GM23338 (cell line): ENCODE measurements around the gene FNDC3B.

Source experiments
- EZH2 ChIP-seq: fragments of 200-600 bp; sonication (generic); IDR thresholded peaks from one replicate; pipeline ENCODE4 v1.8.0; 2017; ENCODE audit warnings: antibody characterized with exemption, mild to moderate bottlenecking, low read depth; ENCODE audit not compliant: unreplicated experiment
- EZH2phosphoT487 ChIP-seq: fragments of 200-600 bp; sonication (generic); IDR thresholded peaks from one replicate; pipeline ENCODE4 v1.8.1; 2018; ENCODE audit warnings: antibody characterized with exemption; ENCODE audit not compliant: unreplicated experiment
- POLR2AphosphoS5 ChIP-seq: IDR thresholded peaks from 2 replicates; pipeline ENCODE4 v1.6.1; 2016; ENCODE audit warnings: antibody characterized with exemption, low read depth
- STAT1 ChIP-seq: IDR thresholded peaks from one replicate; pipeline ENCODE4 v1.6.1; 2016; ENCODE audit warnings: antibody characterized with exemption; ENCODE audit not compliant: unreplicated experiment
- ZNF114 ChIP-seq: fragments of 250-450 bp; sonication (Bioruptor Pico); IDR thresholded peaks from 2 replicates; pipeline ENCODE4 v1.5.0; 2020; ENCODE audit warnings: mild to moderate bottlenecking, moderate library complexity
- ZNF331 ChIP-seq: fragments of 250-450 bp; sonication (Bioruptor Pico); IDR thresholded peaks from 2 replicates; pipeline ENCODE4 v1.5.0; 2020; ENCODE audit warnings: low read depth, mild to moderate bottlenecking, moderate library complexity
- TF ChIP-seq, protein P1 (sequence below), 2 experiments: fragments of 200-600 bp in 1 of 2; sonication (generic) in 1 of 2; conservative IDR thresholded peaks; 2 replicates each; pipeline versions ENCODE4 v1.5.1 to v1.6.1; 2016 to 2017; ENCODE audit warnings: antibody characterized with exemption in 2 of 2, low read depth in 2 of 2, mild to moderate bottlenecking in 2 of 2, moderate library complexity in 1 of 2
- TF ChIP-seq, protein P2 (sequence below): IDR thresholded peaks from one replicate; pipeline ENCODE4 v1.6.1; 2018; ENCODE audit warnings: antibody characterized with exemption; ENCODE audit not compliant: unreplicated experiment

DNA sequence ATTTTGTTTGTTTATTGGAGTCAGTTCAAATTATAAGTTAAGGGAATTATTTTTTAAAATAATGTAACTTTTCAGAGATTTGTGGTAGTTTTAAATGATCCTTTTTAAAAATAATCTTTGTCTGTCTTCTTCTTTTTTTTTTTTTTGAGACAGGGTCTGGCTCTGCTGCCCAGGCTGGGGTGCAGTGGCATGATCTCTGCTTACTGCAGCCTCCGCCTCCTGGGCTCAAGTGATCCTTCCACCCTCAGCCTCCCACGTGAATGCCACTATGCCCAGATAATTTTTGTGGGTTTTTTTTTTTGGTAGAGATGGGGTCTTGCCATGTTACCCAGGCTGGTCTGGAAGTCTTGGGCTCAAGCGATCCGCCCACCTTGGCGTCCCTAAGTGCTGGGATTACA, 12.6 kb downstream of the FNDC3B start:
- TF ChIP-seq, protein P1, sequence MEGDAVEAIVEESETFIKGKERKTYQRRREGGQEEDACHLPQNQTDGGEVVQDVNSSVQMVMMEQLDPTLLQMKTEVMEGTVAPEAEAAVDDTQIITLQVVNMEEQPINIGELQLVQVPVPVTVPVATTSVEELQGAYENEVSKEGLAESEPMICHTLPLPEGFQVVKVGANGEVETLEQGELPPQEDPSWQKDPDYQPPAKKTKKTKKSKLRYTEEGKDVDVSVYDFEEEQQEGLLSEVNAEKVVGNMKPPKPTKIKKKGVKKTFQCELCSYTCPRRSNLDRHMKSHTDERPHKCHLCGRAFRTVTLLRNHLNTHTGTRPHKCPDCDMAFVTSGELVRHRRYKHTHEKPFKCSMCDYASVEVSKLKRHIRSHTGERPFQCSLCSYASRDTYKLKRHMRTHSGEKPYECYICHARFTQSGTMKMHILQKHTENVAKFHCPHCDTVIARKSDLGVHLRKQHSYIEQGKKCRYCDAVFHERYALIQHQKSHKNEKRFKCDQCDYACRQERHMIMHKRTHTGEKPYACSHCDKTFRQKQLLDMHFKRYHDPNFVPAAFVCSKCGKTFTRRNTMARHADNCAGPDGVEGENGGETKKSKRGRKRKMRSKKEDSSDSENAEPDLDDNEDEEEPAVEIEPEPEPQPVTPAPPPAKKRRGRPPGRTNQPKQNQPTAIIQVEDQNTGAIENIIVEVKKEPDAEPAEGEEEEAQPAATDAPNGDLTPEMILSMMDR (conservative IDR thresholded peaks at IDR 0.05; ENCODE audit: low read depth in 2 of 2): no peak
- TF ChIP-seq EZH2 (no peak), ZNF331 (CRISPR knock-in tag) (no peak), ZNF114 (CRISPR knock-in tag) (no peak), POLR2AphosphoS5 (no peak), EZH2phosphoT487 (no peak), STAT1 (no peak)
- TF ChIP-seq, protein P2, sequence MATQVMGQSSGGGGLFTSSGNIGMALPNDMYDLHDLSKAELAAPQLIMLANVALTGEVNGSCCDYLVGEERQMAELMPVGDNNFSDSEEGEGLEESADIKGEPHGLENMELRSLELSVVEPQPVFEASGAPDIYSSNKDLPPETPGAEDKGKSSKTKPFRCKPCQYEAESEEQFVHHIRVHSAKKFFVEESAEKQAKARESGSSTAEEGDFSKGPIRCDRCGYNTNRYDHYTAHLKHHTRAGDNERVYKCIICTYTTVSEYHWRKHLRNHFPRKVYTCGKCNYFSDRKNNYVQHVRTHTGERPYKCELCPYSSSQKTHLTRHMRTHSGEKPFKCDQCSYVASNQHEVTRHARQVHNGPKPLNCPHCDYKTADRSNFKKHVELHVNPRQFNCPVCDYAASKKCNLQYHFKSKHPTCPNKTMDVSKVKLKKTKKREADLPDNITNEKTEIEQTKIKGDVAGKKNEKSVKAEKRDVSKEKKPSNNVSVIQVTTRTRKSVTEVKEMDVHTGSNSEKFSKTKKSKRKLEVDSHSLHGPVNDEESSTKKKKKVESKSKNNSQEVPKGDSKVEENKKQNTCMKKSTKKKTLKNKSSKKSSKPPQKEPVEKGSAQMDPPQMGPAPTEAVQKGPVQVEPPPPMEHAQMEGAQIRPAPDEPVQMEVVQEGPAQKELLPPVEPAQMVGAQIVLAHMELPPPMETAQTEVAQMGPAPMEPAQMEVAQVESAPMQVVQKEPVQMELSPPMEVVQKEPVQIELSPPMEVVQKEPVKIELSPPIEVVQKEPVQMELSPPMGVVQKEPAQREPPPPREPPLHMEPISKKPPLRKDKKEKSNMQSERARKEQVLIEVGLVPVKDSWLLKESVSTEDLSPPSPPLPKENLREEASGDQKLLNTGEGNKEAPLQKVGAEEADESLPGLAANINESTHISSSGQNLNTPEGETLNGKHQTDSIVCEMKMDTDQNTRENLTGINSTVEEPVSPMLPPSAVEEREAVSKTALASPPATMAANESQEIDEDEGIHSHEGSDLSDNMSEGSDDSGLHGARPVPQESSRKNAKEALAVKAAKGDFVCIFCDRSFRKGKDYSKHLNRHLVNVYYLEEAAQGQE: no peak
